ENCODE data around the gene LRRC27.
"Not testable (repeated sequence)": the region's sequence is repeated elsewhere in the genome, so short reads cannot be mapped to it uniquely, and the experiment has no call there.

Gene LRRC27

GRCh38 chr10:132374612-132375011 lies 42.6 kb downstream of the LRRC27 start:
- no peak for DNase-seq (ENCODE audit: low read depth, low spot score)

GRCh38 chr10:132375116-132375794 lies 43.3 kb downstream of the LRRC27 start:
- DNase-seq (ENCODE audit: low read depth, low spot score), result no peak

- no peak for DNase-seq (ENCODE audit: low read depth, low spot score)
Observed at GRCh38 chr10:132375795-132376297, 43.9 kb downstream of the LRRC27 start.

- DNase-seq (ENCODE audit: low read depth, low spot score), result no peak
Observed at GRCh38 chr10:132376394-132376851, 44.4 kb downstream of the LRRC27 start.

GRCh38 chr10:132377326-132377725 lies 45.3 kb downstream of the LRRC27 start:
- DNase-seq (ENCODE audit: low read depth, low spot score), result no peak

- not testable (repeated sequence) for DNase-seq (ENCODE audit: low read depth, low spot score)
Observed at GRCh38 chr10:132379026-132379425, 47.0 kb downstream of the LRRC27 start.

GRCh38 chr10:132380986-132381385 lies 49.0 kb downstream of the LRRC27 start:
- DNase-seq (ENCODE audit: low read depth, low spot score), result not testable (repeated sequence)

GRCh38 chr10:132381741-132382140 lies 49.7 kb downstream of the LRRC27 start:
- DNase-seq (ENCODE audit: low read depth, low spot score), result no peak

- DNase-seq (ENCODE audit: low read depth, low spot score), result no peak
Observed at GRCh38 chr10:132382231-132382922, 50.4 kb downstream of the LRRC27 start.

- no peak for DNase-seq (ENCODE audit: low read depth, low spot score)
Observed at GRCh38 chr10:132383101-132383500, 51.1 kb downstream of the LRRC27 start.

- DNase-seq (ENCODE audit: low read depth, low spot score), result no peak
Observed at GRCh38 chr10:132383751-132384196, 51.8 kb downstream of the LRRC27 start.

GRCh38 chr10:132384618-132385388 lies 52.8 kb downstream of the LRRC27 start:
- DNase-seq (ENCODE audit: low read depth, low spot score), result no peak

GRCh38 chr10:132385389-132385667 lies 53.3 kb downstream of the LRRC27 start:
- no peak for DNase-seq (ENCODE audit: low read depth, low spot score)

GRCh38 chr10:132385721-132386418 lies 53.9 kb downstream of the LRRC27 start:
- no peak for DNase-seq (ENCODE audit: low read depth, low spot score)

- DNase-seq (ENCODE audit: low read depth, low spot score), result no peak
Observed at GRCh38 chr10:132386419-132386831, 54.4 kb downstream of the LRRC27 start.

GRCh38 chr10:132386896-132387295 lies 54.9 kb downstream of the LRRC27 start:
- DNase-seq (ENCODE audit: low read depth, low spot score), result not testable (repeated sequence)

GRCh38 chr10:132387764-132388210 lies 55.8 kb downstream of the LRRC27 start:
- DNase-seq (ENCODE audit: low read depth, low spot score), result no peak

- DNase-seq (ENCODE audit: low read depth, low spot score), result no peak
Observed at GRCh38 chr10:132388891-132389432, 57.0 kb downstream of the LRRC27 start.

- DNase-seq (ENCODE audit: low read depth, low spot score), result no peak
Observed at GRCh38 chr10:132389433-132390169, 57.6 kb downstream of the LRRC27 start.

- no peak for DNase-seq (ENCODE audit: low read depth, low spot score)
Observed at GRCh38 chr10:132390170-132390920, 58.4 kb downstream of the LRRC27 start.
